Measurements from ENCODE around the gene NOP14. TPM values are rescaled to one million over a fixed set of nuclear protein-coding genes. Genes with fewer than 3 reads are reported as not detected.

NOP14 gene
- total RNA-seq, 4 donors from 2014 or later: 20.3 to 47.6 (median 24.8) TPM

GRCh38 chr4:2927696-2928075 is 35.5 kb downstream of the NOP14 start:
- ATAC-seq (ENCODE audit: low FRiP score): no peak
- TF ChIP-seq, protein P1, sequence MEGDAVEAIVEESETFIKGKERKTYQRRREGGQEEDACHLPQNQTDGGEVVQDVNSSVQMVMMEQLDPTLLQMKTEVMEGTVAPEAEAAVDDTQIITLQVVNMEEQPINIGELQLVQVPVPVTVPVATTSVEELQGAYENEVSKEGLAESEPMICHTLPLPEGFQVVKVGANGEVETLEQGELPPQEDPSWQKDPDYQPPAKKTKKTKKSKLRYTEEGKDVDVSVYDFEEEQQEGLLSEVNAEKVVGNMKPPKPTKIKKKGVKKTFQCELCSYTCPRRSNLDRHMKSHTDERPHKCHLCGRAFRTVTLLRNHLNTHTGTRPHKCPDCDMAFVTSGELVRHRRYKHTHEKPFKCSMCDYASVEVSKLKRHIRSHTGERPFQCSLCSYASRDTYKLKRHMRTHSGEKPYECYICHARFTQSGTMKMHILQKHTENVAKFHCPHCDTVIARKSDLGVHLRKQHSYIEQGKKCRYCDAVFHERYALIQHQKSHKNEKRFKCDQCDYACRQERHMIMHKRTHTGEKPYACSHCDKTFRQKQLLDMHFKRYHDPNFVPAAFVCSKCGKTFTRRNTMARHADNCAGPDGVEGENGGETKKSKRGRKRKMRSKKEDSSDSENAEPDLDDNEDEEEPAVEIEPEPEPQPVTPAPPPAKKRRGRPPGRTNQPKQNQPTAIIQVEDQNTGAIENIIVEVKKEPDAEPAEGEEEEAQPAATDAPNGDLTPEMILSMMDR (IDR thresholded peaks at IDR 0.05): no peak
- no peak for DNase-seq (ENCODE audit: low spot score)

GRCh38 chr4:2927016-2927695 is 36.0 kb downstream of the NOP14 start:
- ATAC-seq (ENCODE audit: low FRiP score): no peak
- TF ChIP-seq, protein P1 (IDR thresholded peaks at IDR 0.05): no peak
- no peak for DNase-seq (ENCODE audit: low spot score)

DNA sequence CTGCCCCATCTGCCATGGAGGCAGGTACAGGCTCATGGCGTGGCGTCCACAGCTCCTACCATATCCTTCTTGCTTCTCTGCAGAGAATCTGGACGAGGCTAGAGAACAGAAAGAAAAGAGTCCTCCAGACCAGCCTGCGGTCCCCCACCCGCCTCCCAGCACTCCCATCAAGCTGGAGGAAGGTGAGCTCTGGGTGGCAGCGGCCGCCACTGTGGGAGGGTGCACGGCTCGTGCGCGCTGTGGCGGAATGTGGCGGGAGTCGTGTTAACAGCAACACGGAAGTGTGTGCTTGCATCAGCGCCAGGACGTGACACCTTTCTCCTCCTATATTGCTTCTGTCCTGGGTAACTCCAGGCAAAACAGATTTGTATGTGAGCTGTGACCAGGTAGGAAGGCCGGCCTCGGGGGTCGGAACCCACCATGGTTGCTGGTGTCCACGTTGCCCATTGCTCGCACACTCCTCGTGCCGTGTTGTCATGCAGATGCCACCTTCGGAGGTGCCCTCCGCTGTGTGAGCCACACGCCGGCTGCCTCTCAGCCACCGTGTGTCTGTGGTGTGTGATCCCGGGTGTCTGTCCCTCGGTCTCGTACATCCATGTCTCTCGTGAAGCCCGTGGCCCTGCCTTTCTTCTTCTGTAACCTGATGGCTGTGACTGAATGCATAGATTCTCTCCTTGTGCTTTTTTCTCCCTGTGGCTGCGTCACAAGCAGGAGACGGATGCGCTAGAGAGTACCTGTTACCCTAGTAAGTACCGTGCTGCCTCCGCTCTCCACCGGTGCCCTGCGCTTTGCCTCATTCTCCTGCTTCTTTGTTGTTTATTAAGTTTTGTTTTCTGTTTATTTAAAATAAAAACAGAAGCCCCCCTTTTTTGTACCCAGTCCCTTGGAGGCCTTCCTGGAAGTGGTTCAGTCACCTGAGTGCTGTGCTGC is 37.0 kb downstream of the NOP14 start:
- DNase-seq (ENCODE audit: low spot score) (no peak), ATAC-seq (ENCODE audit: low FRiP score) (no peak)
- TF ChIP-seq, protein P1 (IDR thresholded peaks at IDR 0.05): no peak

- DNase-seq (ENCODE audit: low spot score) (no peak), ATAC-seq (ENCODE audit: low FRiP score) (no peak)
- TF ChIP-seq, protein P1 (IDR thresholded peaks at IDR 0.05): no peak
These were observed 37.7 kb downstream of the NOP14 start for GRCh38 chr4:2925496-2925895.

- TF ChIP-seq, protein P1 (IDR thresholded peaks at IDR 0.05): no peak
- no peak for DNase-seq (ENCODE audit: low spot score)
- ATAC-seq (ENCODE audit: low FRiP score): no peak
These were observed 38.4 kb downstream of the NOP14 start for GRCh38 chr4:2924765-2925301.

DNA sequence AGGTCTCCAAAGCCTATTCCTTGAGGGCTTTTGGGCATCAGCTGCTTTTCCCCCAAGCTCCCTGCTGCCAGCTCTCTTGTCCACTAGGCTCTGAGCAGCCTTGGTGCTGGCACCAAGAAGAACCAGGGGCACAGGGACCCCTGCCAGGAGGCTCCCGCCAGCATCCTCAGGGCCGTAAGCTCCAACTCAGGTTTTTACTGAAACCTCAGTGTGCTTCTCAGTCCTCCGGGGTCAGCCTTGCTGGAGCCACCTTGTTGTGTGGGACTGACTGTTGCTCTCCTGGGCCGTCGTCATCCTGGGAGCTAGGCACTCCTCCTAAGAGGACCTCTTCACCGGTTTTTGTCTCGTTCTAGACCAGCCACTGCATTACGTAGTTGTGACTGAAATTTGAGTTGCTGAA is 38.9 kb downstream of the NOP14 start:
- no peak for ATAC-seq (ENCODE audit: low FRiP score)
- no peak for DNase-seq (ENCODE audit: low spot score)
- TF ChIP-seq, protein P1 (IDR thresholded peaks at IDR 0.05): no peak
